ENCODE measurements around the gene ANKS1A. TPM values are rescaled to one million over a fixed set of nuclear protein-coding genes. Genes with fewer than 3 reads are reported as not detected.

Gene ANKS1A
- polyA plus RNA-seq, 2 of the 4 experiments (the other 2 are of a cell fraction), result 3.6 to 5.9 TPM

GRCh38 chr6:35073766-35074471 is 184.9 kb downstream of the ANKS1A start:
- ChIA-PET POLR2A (no interaction called here), CTCF (no interaction called here)
- no peak for TF ChIP-seq CBX2 (IDR thresholded peaks at IDR 0.05; ENCODE audit: borderline replicate concordance, low read depth)
- TF ChIP-seq FOXS1 (CRISPR knock-in tag; IDR thresholded peaks at IDR 0.05), result no peak
- no peak for TF ChIP-seq HES2 (IDR thresholded peaks at IDR 0.05)
- no peak for TF ChIP-seq HOXB5 (CRISPR knock-in tag; IDR thresholded peaks at IDR 0.05)
- TF ChIP-seq MAFK (IDR thresholded peaks at IDR 0.05; ENCODE audit: partially characterized antibody), result no peak
- no peak for TF ChIP-seq E2F6 (IDR thresholded peaks at IDR 0.05; ENCODE audit: borderline replicate concordance, low read depth)
- no peak for TF ChIP-seq BHLHE40 (IDR thresholded peaks at IDR 0.05; ENCODE audit: low read depth, low read length)
- TF ChIP-seq HEYL (CRISPR knock-in tag; IDR thresholded peaks at IDR 0.05), result no peak
- TF ChIP-seq SMC3 (IDR thresholded peaks at IDR 0.05), result no peak
- no peak overlapping the region for H3K4me2 ChIP-seq
- H3K4me3 ChIP-seq, result no peak overlapping the region
- no peak for ATAC-seq
- H3K27ac ChIP-seq, result no peak overlapping the region
- FAIRE-seq, result no peak
- WGBS (ENCODE audit: missing lambda C conversion rate), result 84% methylated on average over 20 of the region's 20 CpGs
- H3K4me1 ChIP-seq, result no peaks in the 10 kb centered on the region
- no peaks in the 10 kb centered on the region for H3K9me3 ChIP-seq
- DNase-seq (ENCODE audit: low read depth in 1 of 2, low spot score in 1 of 2), result no peak

GRCh38 chr6:35076997-35077712 is 188.1 kb downstream of the ANKS1A start:
- DNase-seq (ENCODE audit: low read depth in 1 of 2, low spot score in 1 of 2), result no peak
- no peak overlapping the region for H3K4me3 ChIP-seq
- no peak for ATAC-seq
- H3K9me3 ChIP-seq, result no peaks in the 10 kb centered on the region
- H3K27ac ChIP-seq, result no peak overlapping the region
- CTCF ChIA-PET, result interaction anchor here (0.6 kb wide), 1 partner anchor 1295 kb away, joined by 3 read pairs; no protein-coding TSS in a partner anchor
- H3K4me1 ChIP-seq, result no peaks in the 10 kb centered on the region
- H3K4me2 ChIP-seq, result no peak overlapping the region
- TF ChIP-seq CTCF (IDR thresholded peaks at IDR 0.05), result no peak
- TF ChIP-seq ZSCAN20 (CRISPR knock-in tag; IDR thresholded peaks at IDR 0.05), result no peak
- no peak for TF ChIP-seq NPAS2 (CRISPR knock-in tag; IDR thresholded peaks at IDR 0.05; ENCODE audit: borderline replicate concordance)
- TF ChIP-seq ESRRA (IDR thresholded peaks at IDR 0.05; ENCODE audit: borderline replicate concordance, low read length), result no peak
- no peak for TF ChIP-seq MYC (IDR thresholded peaks at IDR 0.05; ENCODE audit: borderline replicate concordance, low read length)
- TF ChIP-seq REST (IDR thresholded peaks at IDR 0.05), result no peak
- POLR2A ChIA-PET, result no interaction called here
- no peak for FAIRE-seq
- WGBS (ENCODE audit: missing lambda C conversion rate), result 91% methylated on average over 17 of the region's 17 CpGs

All from A549 (cell line).